Muscle layer of colon (tissue), 2 donors: ENCODE measurements around the gene MAPKAPK2.
"Not testable (repeated sequence)": the region's sequence is repeated elsewhere in the genome, so short reads cannot be mapped to it uniquely, and the experiment has no call there.

Experiments
- H3K27ac ChIP-seq: one replicate; pipeline ENCODE4 v1.7.0; 2013; ENCODE audit warnings: low read depth, mild to moderate bottlenecking, low read length, moderate library complexity
- H3K27me3 ChIP-seq, 2 donors: one replicate each; pipeline ENCODE4 v1.7.0; 2013; ENCODE audit warnings: low read length in 2 of 2, mild to moderate bottlenecking in 2 of 2; ENCODE audit not compliant: insufficient read depth in 2 of 2, control insufficient read depth in 1 of 2
- H3K36me3 ChIP-seq: one replicate; pipeline ENCODE4 v1.7.0; 2013; ENCODE audit warnings: mild to moderate bottlenecking, low read length; ENCODE audit not compliant: insufficient read depth
- H3K4me1 ChIP-seq: one replicate; pipeline ENCODE4 v1.7.0; 2013; ENCODE audit warnings: mild to moderate bottlenecking, low read length; ENCODE audit not compliant: insufficient read depth
- H3K4me3 ChIP-seq, 2 donors: one replicate each; pipeline ENCODE4 v1.7.0; 2013; ENCODE audit warnings: low read length in 2 of 2, low read depth in 1 of 2, mild to moderate bottlenecking in 1 of 2, moderate library complexity in 1 of 2
- H3K9ac ChIP-seq: one replicate; pipeline ENCODE4 v1.7.0; 2013; ENCODE audit warnings: low read length
- H3K9me3 ChIP-seq: one replicate; pipeline ENCODE4 v1.7.0; 2013; ENCODE audit warnings: mild to moderate bottlenecking, low read length
- donor health status: abdominal sarcoma.
- donor health status: Adenocarcinoma of cecum.

MAPKAPK2 gene

GRCh38 chr1:206684478-206685333 lies at the start of gene MAPKAPK2:
Gene MAPKAPK2, plus strand, starts transcription at chr1:206684905. Its CDS starts 325 bp downstream, at chr1:206685230.
- Histone ChIP-seq H3K4me1 (peaks cover 39% of the 10 kb centered on the region), H3K4me3 (peak within 1 kb of the TSS; percentile 76), H3K9ac (peak within 1 kb of the TSS; percentile 97)

DNA sequence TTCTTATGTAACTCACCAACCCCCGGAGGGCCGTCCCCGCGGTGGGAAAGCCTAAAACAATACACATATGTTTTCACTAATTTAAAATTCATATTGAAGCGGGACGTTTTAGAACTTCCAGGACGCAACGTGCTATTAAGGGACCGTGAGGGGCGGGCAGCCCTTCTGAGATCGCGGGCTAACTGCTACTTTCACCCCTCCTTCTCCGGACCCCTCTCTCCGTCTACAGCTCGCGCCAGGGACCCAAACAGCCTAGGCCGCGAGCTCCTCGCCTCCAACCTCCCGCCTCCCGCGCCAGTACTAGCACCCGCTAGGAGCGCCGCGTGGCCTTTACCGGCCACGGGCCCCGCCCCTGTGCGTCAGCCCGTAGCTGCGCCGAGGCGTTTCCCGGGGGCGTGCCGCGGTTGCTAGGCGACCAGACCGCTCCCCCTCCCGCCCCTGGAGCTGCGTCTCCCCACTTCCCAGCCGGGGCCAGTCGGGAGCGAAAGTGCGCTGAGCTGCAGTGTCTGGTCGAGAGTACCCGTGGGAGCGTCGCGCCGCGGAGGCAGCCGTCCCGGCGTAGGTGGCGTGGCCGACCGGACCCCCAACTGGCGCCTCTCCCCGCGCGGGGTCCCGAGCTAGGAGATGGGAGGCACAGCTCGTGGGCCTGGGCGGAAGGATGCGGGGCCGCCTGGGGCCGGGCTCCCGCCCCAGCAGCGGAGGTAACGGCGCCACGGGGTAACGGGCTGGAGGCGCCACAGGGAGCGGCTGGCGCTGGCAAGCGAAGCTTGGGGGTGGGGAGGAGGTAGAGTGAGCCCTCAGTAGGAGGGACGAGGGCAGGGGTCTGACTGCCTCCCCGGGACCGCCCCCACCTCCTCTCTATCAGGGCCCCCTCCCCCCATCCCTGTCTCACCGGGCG lies 49.4 kb upstream of the MAPKAPK2 start, which contains the start of gene DYRK3:
DYRK3 (plus strand) TSS at position 457 of the 898 bp plus-strand sequence; CDS start at position 625, 168 bp downstream.
- H3K27me3 ChIP-seq: no peaks in the 10 kb centered on the region
- peak within 1 kb of the TSS; percentile 84 for H3K27ac ChIP-seq
- H3K9me3 ChIP-seq: no peaks in the 10 kb centered on the region
- peak within 1 kb of the TSS; percentile 63 to 96 for H3K4me3 ChIP-seq
- H3K4me1 ChIP-seq: peaks cover 9% of the 10 kb centered on the region
- H3K9ac ChIP-seq: peak within 1 kb of the TSS; percentile 40
- no peaks in the 10 kb centered on the region for H3K36me3 ChIP-seq

More at GRCh38 chr1:206684478-206685333, at the start of gene MAPKAPK2:
- H3K27ac ChIP-seq: peak within 1 kb of the TSS; percentile 93
- H3K9me3 ChIP-seq: no peaks in the 10 kb centered on the region
- H3K36me3 ChIP-seq: no peaks in the 10 kb centered on the region
- H3K27me3 ChIP-seq: no peaks in the 10 kb centered on the region

- Histone ChIP-seq H3K4me1 (peaks cover 9% of the 10 kb centered on the region), H3K27me3 (no peaks in the 10 kb centered on the region), H3K36me3 (no peaks in the 10 kb centered on the region), H3K27ac (peak overlapping the region; percentile 84), H3K9ac (peak overlapping the region; percentile 40), H3K9me3 (no peaks in the 10 kb centered on the region), H3K4me3 (peak overlapping the region; percentile 63 to 96)
Measured at GRCh38 chr1:206635978-206636345, 48.7 kb upstream of the MAPKAPK2 start.

DNA sequence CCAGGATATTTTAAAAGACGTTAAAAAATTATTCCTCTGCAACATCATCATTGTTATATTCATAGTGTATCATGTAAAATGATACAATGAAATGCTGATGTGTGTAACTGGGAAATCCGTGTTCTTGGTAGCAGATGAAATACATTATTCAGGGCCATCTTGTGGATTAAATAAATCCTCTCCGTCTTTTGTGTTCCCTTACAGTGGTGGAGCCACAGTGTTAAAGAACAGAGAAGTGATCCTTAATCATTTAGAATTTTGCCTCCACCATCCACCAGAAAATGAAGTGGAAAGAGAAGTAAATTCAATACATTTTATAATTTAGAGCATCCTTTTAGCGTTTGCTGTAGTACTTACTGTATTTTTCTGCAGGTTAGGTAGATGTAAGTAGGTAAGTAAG lies 48.0 kb upstream of the MAPKAPK2 start:
- H3K4me1 ChIP-seq: peaks cover 9% of the 10 kb centered on the region
- H3K9me3 ChIP-seq: no peaks in the 10 kb centered on the region
- H3K4me3 ChIP-seq: no peak overlapping the region
- H3K27ac ChIP-seq: no peak overlapping the region
- no peaks in the 10 kb centered on the region for H3K27me3 ChIP-seq
- H3K36me3 ChIP-seq: no peaks in the 10 kb centered on the region
- H3K9ac ChIP-seq: no peak overlapping the region

- Histone ChIP-seq H3K27me3 (no peaks in the 10 kb centered on the region), H3K9ac (no peak overlapping the region), H3K4me1 (peaks cover 9% of the 10 kb centered on the region), H3K9me3 (no peaks in the 10 kb centered on the region), H3K27ac (no peak overlapping the region), H3K4me3 (no peak overlapping the region), H3K36me3 (no peaks in the 10 kb centered on the region)
Measured at GRCh38 chr1:206637605-206638004, 47.1 kb upstream of the MAPKAPK2 start.

DNA sequence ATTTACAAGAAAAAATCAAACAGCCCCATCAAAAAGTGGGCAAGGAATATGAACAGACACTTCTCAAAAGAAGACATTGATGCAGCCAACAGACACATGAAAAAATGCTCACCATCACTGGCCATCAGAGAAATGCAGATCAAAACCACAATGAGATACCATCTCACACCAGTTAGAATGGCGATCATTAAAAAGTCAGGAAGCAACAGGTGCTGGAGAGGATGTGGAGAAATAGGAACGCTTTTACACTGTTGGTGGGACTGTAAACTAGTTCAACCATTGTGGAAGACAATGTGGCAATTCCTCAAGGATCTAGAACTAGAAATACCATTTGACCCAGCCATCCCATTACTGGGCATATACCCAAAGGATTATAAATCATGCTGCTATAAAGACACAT lies 42.6 kb upstream of the MAPKAPK2 start:
- not testable (repeated sequence) for H3K9ac ChIP-seq, H3K27me3 ChIP-seq, H3K27ac ChIP-seq, H3K4me3 ChIP-seq, H3K4me1 ChIP-seq, H3K9me3 ChIP-seq, H3K36me3 ChIP-seq

- H3K9ac ChIP-seq: no peak overlapping the region
- peaks cover 9% of the 10 kb centered on the region for H3K36me3 ChIP-seq
- H3K27me3 ChIP-seq: no peaks in the 10 kb centered on the region
- no peaks in the 10 kb centered on the region for H3K9me3 ChIP-seq
- H3K4me3 ChIP-seq: no peak overlapping the region
- H3K4me1 ChIP-seq: no peaks in the 10 kb centered on the region
- H3K27ac ChIP-seq: no peak overlapping the region
Measured at GRCh38 chr1:206643118-206643698, 41.5 kb upstream of the MAPKAPK2 start.

DNA sequence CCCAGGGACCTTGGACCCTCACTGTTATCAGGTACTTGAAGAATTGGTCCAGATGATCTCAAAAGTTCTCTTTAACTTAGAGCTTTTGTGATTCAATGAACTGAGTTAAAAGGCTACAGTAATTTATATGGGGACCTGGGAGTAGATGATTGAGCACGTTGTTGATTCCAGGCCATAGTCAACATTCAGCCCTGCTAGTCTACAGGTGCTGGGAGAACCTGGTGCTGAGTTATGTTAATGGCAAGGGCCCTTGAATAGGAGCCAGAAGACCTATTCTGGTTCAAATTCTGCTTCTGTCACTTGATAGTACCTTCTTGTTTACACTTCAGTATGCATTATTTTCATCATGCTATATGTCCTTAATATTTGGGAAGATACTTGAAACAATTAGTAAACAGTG lies 38.2 kb upstream of the MAPKAPK2 start:
- Histone ChIP-seq H3K27ac (no peak overlapping the region), H3K9me3 (no peaks in the 10 kb centered on the region), H3K9ac (no peak overlapping the region), H3K4me1 (no peaks in the 10 kb centered on the region), H3K4me3 (no peak overlapping the region), H3K36me3 (peaks cover 14% of the 10 kb centered on the region), H3K27me3 (no peaks in the 10 kb centered on the region)

GRCh38 chr1:206647224-206647623 lies 37.5 kb upstream of the MAPKAPK2 start:
- H3K4me3 ChIP-seq: no peak overlapping the region
- H3K4me1 ChIP-seq: no peaks in the 10 kb centered on the region
- H3K9ac ChIP-seq: no peak overlapping the region
- H3K27ac ChIP-seq: no peak overlapping the region
- H3K36me3 ChIP-seq: peaks cover 14% of the 10 kb centered on the region
- no peaks in the 10 kb centered on the region for H3K27me3 ChIP-seq
- H3K9me3 ChIP-seq: no peaks in the 10 kb centered on the region

DNA sequence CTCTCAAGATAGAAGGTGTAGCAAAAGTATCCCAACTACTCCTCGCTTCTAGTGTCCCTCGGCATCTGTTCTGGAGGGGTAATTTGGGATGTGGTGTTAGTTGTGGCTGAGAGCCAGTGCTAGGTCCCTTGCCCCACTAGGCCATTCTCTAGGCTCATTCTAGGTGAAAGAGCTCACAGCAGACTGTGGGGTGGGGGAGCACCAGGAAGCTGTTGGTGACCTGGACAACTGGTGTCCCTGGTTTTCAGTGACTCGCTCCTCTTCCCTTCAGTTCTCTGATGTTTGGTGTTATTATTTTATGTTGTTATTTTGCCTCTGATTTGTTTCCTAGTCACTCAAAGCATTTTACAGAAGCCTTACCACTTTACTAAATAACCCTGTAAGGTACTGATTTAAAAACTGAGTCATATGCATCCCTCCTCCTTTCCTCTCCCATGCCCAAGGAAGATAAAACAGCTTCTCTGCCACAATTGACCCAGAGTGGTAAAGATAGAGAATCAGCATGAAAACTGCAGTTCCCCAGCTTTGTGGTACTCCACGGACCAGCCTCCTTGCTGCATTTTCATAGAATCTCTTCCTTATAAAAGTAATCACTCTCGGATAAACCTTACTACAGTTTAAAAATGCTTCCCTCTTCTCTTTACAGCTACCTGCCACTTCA lies 35.3 kb upstream of the MAPKAPK2 start:
- Histone ChIP-seq H3K36me3 (peaks cover 14% of the 10 kb centered on the region), H3K9ac (no peak overlapping the region), H3K27me3 (no peaks in the 10 kb centered on the region), H3K4me3 (no peak overlapping the region), H3K4me1 (no peaks in the 10 kb centered on the region), H3K9me3 (no peaks in the 10 kb centered on the region), H3K27ac (no peak overlapping the region)

- no peaks in the 10 kb centered on the region for H3K4me1 ChIP-seq
- no peaks in the 10 kb centered on the region for H3K27me3 ChIP-seq
- H3K36me3 ChIP-seq: peaks cover 14% of the 10 kb centered on the region
- H3K4me3 ChIP-seq: no peak overlapping the region
- H3K9ac ChIP-seq: no peak overlapping the region
- H3K27ac ChIP-seq: no peak overlapping the region
- H3K9me3 ChIP-seq: no peaks in the 10 kb centered on the region
Measured at GRCh38 chr1:206651014-206651413, 33.7 kb upstream of the MAPKAPK2 start.
